ENCODE data around the gene AIMP2.
"Not testable (repeated sequence)": the region's sequence is repeated elsewhere in the genome, so short reads cannot be mapped to it uniquely, and the experiment has no call there.

GRCh38 chr7:5970347-5970911 is 38.6 kb upstream of the AIMP2 start, which contains the start of gene RSPH10B:
- not testable (repeated sequence) for TF ChIP-seq CTCF, POLR2A (IDR thresholded peaks at IDR 0.05)

Measured in uterus (tissue), 2 donors.